Pancreas (tissue), 10 donors: ENCODE measurements around the gene DAB2IP. TPM values are rescaled to one million over a fixed set of nuclear protein-coding genes. Genes with fewer than 3 reads are reported as not detected.

Source experiments
- ATAC-seq, 4 donors: fragments of 200-7000 bp; cut with Tn5 transposase; one replicate each; pipeline versions ENCODE4 v1.8.0 to v1.9.1; 2020; ENCODE audit warnings: mild to moderate bottlenecking in 4 of 4, moderate library complexity in 4 of 4
- DNase-seq, 6 donors: peaks; one replicate each; pipeline ENCODE4 v3.0.0-alpha.2; 2020
- FAIRE-seq: peaks from 2 replicates; lab custom pipeline; 2012; peaks lifted over from hg19 to GRCh38; lab: Jason Lieb, UNC
- H3K27ac ChIP-seq, 4 donors: fragments of 200-600 bp; sonication (generic); 1 replicate in 3 of 4; 2 replicates in 1 of 4; pipeline versions ENCODE4 v1.5.0 to v1.8.0; 2020
- H3K27me3 ChIP-seq, 4 donors: fragments of 200-600 bp; one replicate each; pipeline ENCODE4 v1.8.0; 2021
- H3K36me3 ChIP-seq, 3 donors: fragments of 200-600 bp; sonication (generic) in 1 of 3; one replicate each; pipeline versions ENCODE4 v1.5.0 to v1.8.0; 2020 to 2021
- H3K4me1 ChIP-seq, 3 donors: fragments of 200-600 bp; one replicate each; pipeline ENCODE4 v1.8.0; 2021
- H3K4me3 ChIP-seq, 4 donors: fragments of 200-600 bp; sonication (generic) in 2 of 4; one replicate each; pipeline versions ENCODE4 v1.5.0 to v1.8.0; 2020 to 2021
- H3K9me3 ChIP-seq, 4 donors: fragments of 200-600 bp; one replicate each; pipeline ENCODE4 v1.8.0; 2021
- WGBS, 2 donors: extraction: QIAGEN DNeasy Blood & Tissue Kit; methylation state at CpG; one replicate each; pipeline ENCODE4 v1.1.7; 2013; 5-methylcytosine and 5-hydroxymethylcytosine counted together
- intact Hi-C, 3 donors: fragments of 100-400 bp; cut with DNase I; formaldehyde crosslinking; loops; one replicate each; pipeline versions ENCODE4 v1.11.1 to v1.14.2; 2022
- polyA plus RNA-seq, 2 donors: library from polyadenylated mRNA; stranded (reverse); fragments of 200-250 nt; gene quantifications; one replicate each; pipeline ENCODE4 v1.2.3, GENCODE V29; 2013
- total RNA-seq, 6 donors: library from RNA; stranded (reverse); fragmentation: NEBNext Ultra II Directional in 4 of 6; extraction: Animal tissue kit (Norgen Biotek cat#: 25700) in 4 of 6; gene quantifications; one replicate each; pipeline versions ENCODE4 v1.2.1 to v1.2.4, GENCODE V29; 2021 to 2023
- TF ChIP-seq, protein P1 (sequence below), 4 donors: fragments of 200-600 bp; sonication (generic) in 3 of 4; IDR thresholded peaks; one replicate each; pipeline versions ENCODE4 v1.5.0 to v1.8.0; 2021; ENCODE audit warnings: antibody characterized with exemption in 4 of 4
- donor health status: healthy with polysubstance abuse.
- donor health status: DM: no; HTN: no; CAD: no; lungs with moderate emphysema.
- donor health status: DM: no; HTN: no; CAD: no.
- donor health status: control.
- donor health status: control.
- donor health status: Bipolar disorder and iron deficiency.
- donor health status: DM: yes; HTN: yes; CAD: no.
- donor health status: DM: no; HTN: no; CAD: no.
- donor health status: DM: no; HTN: no; CAD: no.
- donor health status: DM: yes; HTN: yes; CAD: no.

The DAB2IP gene
- total and polyA plus RNA-seq, 8 donors: 14.7 to 52.1 (median 25.3) TPM

DNA sequence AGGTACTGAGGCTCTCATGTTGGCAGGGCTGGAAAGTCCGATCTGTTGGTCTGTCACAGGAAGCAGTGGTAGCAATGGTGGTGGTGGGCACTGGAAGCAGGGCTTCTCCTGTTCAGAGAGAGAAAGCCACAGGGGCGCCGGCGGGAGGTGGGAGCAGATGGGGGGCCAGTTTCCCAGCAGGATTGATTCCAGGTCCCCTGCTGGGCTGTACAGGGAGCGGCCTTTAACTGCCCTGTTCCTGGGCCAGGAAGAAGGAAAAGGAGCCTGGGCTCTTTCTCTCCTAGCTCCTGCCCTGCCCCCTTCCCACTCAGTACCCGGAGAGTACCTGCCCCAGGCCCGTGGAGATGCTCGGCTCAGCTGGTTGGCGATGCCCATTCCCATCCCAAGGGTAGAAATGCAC, 2.6 kb upstream of the DAB2IP start:
- no peak overlapping the region for H3K4me3 ChIP-seq
- H3K9me3 ChIP-seq: no peaks in the 10 kb centered on the region
- no peak overlapping the region for H3K27ac ChIP-seq
- peaks cover 4 to 20% (median 14%) of the 10 kb centered on the region in 3 donors for H3K4me1 ChIP-seq
- H3K36me3 ChIP-seq: no peaks in the 10 kb centered on the region
- TF ChIP-seq, protein P1, sequence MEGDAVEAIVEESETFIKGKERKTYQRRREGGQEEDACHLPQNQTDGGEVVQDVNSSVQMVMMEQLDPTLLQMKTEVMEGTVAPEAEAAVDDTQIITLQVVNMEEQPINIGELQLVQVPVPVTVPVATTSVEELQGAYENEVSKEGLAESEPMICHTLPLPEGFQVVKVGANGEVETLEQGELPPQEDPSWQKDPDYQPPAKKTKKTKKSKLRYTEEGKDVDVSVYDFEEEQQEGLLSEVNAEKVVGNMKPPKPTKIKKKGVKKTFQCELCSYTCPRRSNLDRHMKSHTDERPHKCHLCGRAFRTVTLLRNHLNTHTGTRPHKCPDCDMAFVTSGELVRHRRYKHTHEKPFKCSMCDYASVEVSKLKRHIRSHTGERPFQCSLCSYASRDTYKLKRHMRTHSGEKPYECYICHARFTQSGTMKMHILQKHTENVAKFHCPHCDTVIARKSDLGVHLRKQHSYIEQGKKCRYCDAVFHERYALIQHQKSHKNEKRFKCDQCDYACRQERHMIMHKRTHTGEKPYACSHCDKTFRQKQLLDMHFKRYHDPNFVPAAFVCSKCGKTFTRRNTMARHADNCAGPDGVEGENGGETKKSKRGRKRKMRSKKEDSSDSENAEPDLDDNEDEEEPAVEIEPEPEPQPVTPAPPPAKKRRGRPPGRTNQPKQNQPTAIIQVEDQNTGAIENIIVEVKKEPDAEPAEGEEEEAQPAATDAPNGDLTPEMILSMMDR (IDR thresholded peaks at IDR 0.05): no peak
- ATAC-seq (no peak), FAIRE-seq (no peak), DNase-seq (no peak)
- WGBS, 2 donors: 80 to 85% methylated on average over 9 of the region's 9 CpGs
- no peaks in the 10 kb centered on the region for H3K27me3 ChIP-seq
- intact Hi-C loops: no loop called here

DNA sequence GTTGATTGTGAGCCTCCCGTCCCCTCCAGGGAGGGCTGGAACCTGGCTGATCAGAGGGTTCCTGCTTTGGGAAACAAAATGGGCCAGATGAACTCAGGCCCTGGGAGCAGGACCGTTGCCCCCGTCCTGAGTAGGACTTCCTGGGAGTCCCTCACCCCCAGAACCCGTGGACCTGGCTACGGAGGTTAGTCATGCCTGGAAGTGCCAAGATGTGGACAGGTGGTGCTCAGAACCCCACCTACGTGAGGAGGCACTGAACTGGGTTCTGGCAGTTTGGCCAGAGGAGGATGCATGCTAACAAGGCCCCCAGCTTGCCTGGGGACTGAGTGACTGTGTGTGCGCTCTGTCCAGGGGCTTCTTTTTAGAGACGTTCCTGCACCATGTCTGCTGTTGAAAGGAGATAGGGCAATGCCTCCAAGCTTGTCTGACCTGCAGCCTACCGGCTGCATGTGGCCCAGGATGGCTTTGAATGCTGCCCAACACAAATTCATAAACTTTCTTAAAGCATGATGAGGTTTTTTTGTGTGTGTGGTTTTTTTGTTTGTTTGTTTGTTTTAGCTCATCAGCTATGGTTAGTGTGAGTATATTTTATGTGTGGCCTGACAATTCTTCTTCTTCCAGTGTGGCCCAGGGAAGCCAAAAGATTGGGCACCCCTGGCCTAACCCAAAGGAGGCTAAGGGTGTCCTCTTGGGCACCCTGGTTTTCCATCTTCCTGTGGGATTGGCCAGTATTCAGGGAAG, 1.8 kb upstream of the DAB2IP start:
- ATAC-seq (no peak), FAIRE-seq (no peak), DNase-seq (no peak)
- no peaks in the 10 kb centered on the region for H3K27me3 ChIP-seq
- intact Hi-C loops: no loop called here
- H3K27ac ChIP-seq: peak overlapping the region in 2 of 4 donors; percentile 27 to 35
- H3K36me3 ChIP-seq: no peaks in the 10 kb centered on the region
- TF ChIP-seq, protein P1 (IDR thresholded peaks at IDR 0.05): no peak
- H3K4me3 ChIP-seq: no peak overlapping the region
- H3K9me3 ChIP-seq: no peaks in the 10 kb centered on the region
- 66 to 67% methylated on average over 9 of the region's 9 CpGs for WGBS, 2 donors
- H3K4me1 ChIP-seq: peaks cover 4 to 23% (median 11%) of the 10 kb centered on the region in 3 donors

DNA sequence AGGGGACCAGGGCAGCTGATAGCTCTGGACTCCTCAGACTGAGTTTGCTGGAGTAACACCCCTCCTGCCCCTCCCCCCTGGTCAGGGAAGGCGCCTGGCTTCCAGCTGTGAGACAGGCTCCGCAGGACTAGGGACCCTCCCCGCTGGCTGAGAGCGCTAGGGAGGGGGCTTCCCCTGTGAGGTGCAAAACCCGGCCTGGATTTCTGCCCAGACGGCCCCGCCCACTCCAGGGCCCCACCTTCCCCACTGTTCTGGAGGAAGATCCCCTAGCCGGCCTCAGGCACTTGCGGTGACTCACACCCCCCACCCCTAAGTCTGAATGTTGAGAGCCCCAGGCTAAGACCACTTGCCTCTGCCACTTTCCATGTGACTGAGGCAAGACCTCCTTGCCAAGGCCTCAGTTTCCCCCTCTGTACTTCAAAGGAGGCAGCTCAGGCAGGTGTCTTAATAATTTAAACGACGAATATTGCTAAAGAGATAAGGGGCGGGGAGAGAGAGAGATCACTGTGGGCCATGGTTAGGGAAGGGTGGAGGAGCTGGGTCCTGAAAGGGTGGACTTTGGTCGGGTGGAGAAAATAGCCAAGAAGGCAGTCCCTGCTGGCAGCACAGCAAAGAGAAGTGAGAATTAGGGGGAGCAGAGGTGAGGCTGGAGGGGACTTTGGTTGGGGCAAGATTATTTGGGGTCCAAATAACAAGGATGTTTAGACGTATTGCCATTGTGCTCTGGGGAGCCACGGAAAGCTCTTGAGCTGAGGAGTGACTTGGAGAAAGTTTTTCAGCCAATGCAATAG, 1.0 kb upstream of the DAB2IP start:
- Histone ChIP-seq H3K27me3 (no peaks in the 10 kb centered on the region), H3K27ac (peak overlapping the region in 2 of 4 donors; percentile 27 to 35), H3K4me1 (peaks cover 4 to 26% (median 8%) of the 10 kb centered on the region in 3 donors), H3K9me3 (no peaks in the 10 kb centered on the region), H3K36me3 (no peaks in the 10 kb centered on the region), H3K4me3 (peak overlapping the region in 2 of 4 donors; percentile 62 to 64)
- TF ChIP-seq, protein P1 (IDR thresholded peaks at IDR 0.05): no peak
- peak; percentile 44 to 61 (median 52) for ATAC-seq
- no peak for FAIRE-seq
- peak; percentile 48 to 85 (median 68) for DNase-seq
- 10 to 11% methylated on average over 15 of the region's 15 CpGs for WGBS, 2 donors
- intact Hi-C loops: no loop called here

DNA sequence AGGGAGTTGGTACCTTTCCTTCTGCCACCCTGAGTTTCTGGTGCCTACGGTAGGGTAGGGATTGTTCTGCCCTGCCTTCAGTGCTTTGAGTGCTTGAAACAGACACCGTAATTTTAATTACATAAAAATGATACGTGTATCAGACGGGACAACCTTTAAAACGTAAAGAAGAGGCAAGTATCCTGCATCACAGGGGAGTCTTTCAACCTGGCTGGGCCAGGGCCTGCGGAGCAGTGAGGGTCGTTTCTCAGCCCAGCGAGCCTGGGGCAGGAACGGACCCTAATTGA, 483 bp upstream of the DAB2IP start:
- Histone ChIP-seq H3K4me1 (peaks cover 4 to 26% (median 8%) of the 10 kb centered on the region in 3 donors), H3K4me3 (peak overlapping the region; percentile 45 to 64 (median 58)), H3K27ac (peak overlapping the region in 2 of 4 donors; percentile 27 to 35), H3K27me3 (no peaks in the 10 kb centered on the region), H3K9me3 (no peaks in the 10 kb centered on the region), H3K36me3 (no peaks in the 10 kb centered on the region)
- ATAC-seq (peak in 2 of 4 donors; percentile 5), DNase-seq (no peak), FAIRE-seq (no peak)
- 7 to 8% methylated on average over 9 of the region's 9 CpGs for WGBS, 2 donors
- TF ChIP-seq, protein P1 (IDR thresholded peaks at IDR 0.05): no peak
- intact Hi-C loops: no loop called here
